HTR-8/SVneo (cell line): Measurements from ENCODE around the gene RNF144A.

Source experiments
- DNase-seq: peaks from one replicate; pipeline ENCODE4 v3.0.0; 2011; ENCODE audit warnings: low spot score, mixed read lengths; ENCODE audit not compliant: insufficient read length
- FAIRE-seq: peaks from 2 replicates; lab custom pipeline; 2011; peaks lifted over from hg19 to GRCh38; lab: Jason Lieb, UNC

Gene RNF144A

DNA sequence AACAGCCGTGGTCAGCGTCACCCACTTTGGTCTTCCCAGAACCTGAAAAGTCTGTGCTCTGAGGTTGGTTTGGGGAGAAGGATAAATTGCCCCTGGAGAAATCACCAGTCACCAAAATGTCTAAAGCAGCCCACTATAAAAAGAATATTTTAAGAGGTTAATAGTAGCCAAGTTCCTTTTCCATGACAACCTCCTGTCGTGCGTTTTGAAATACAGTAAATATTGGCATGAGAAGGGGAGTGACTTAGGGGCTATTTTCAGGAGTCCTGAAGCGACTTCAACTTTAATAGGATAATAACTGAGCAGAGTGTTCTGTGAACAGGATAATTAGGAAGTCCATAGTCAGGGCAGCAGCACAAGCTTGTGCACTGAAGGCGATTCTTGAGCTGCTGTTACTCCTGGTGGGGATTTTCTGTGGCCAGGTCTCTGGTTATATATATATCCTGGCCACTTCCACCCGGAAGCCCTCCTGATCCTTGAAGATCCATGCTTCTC is 49.3 kb downstream of the RNF144A start:
- no peak for FAIRE-seq
- no peak for DNase-seq

DNA sequence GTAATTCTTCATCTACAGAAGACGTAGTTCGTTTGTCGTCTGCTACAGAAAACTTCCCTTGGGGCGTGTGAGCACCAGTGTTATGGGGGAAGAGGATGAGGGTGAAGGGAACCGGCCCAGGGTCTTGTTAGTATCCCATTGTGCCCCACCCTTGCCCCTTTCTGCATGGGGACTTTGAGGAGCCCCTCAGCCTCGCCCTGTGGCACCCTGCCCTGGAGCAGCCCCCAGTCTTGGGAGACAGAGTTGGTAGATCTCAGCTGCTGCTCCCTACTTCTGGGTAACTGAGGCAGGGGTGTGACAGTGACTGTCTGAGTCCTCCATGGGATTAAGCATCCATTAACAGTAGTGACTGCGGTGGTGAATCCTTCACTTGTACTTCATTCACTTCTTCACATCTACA is 50.1 kb downstream of the RNF144A start:
- FAIRE-seq: no peak
- DNase-seq: no peak

GRCh38 chr2:6968319-6969100 is 51.3 kb downstream of the RNF144A start:
- no peak for DNase-seq
- FAIRE-seq: no peak

GRCh38 chr2:6970551-6970950 is 53.3 kb downstream of the RNF144A start:
- DNase-seq: no peak
- FAIRE-seq: no peak

DNA sequence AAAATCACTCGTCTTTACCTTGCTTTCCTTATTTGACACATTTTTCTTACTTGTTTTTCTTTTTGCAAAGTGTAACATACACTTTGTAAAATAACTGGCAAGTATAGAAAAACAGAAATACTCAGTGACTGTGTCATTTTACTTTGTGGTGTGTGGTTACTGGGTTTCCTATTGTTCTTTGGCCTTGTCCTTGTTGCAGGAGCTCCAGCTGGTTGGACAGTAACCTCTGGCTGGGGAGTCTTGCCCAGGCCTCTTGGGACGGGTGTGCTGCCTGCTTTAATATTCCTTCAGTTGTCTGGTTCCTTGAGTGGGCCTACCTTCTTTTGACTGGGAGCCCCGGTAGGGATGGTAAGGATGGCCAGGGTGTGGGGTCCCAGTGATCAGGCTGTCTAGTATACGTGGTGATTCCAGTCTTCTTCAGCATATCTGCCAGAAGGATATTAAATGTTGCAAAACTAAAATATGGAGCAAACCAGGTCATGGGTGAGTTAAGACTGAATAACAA is 53.8 kb downstream of the RNF144A start:
- FAIRE-seq (no peak), DNase-seq (no peak)

GRCh38 chr2:6971502-6971901 is 54.3 kb downstream of the RNF144A start:
- FAIRE-seq (no peak), DNase-seq (no peak)

GRCh38 chr2:6972067-6972710 is 55.0 kb downstream of the RNF144A start:
- FAIRE-seq (no peak), DNase-seq (no peak)

- DNase-seq: no peak
- no peak for FAIRE-seq
Measured at GRCh38 chr2:6973895-6974545, 56.8 kb downstream of the RNF144A start.

- DNase-seq (no peak), FAIRE-seq (no peak)
Measured at GRCh38 chr2:6975988-6976387, 58.8 kb downstream of the RNF144A start.

DNA sequence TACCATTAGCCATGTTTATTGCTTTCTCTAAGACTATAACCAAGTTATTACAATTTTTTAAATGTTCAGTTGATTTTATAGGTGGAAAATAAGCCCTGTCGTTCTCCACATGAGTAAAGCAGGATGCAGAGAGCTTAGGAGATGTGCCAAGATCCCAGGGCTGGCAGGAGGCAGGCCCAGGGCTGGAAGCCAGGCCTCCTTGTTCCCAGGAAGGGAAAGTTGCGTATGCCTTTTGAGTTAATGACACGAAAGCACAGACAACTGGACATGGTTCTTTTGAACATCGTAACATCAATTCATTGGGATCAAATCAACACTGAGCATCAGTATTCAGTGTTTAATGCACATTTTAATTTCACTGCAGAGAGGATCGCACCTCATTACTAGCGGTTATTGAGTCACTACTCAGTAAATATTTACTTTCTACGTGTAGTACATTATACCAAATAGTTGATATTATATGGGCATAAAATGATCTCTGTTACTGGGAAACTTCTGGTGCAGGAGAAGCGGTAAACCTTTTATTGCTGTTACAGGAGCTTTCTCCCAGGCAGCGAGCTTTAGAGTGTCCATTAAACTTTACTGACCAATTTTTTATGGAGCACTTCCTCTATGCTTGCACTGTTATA is 60.0 kb downstream of the RNF144A start:
- DNase-seq (no peak), FAIRE-seq (no peak)

DNA sequence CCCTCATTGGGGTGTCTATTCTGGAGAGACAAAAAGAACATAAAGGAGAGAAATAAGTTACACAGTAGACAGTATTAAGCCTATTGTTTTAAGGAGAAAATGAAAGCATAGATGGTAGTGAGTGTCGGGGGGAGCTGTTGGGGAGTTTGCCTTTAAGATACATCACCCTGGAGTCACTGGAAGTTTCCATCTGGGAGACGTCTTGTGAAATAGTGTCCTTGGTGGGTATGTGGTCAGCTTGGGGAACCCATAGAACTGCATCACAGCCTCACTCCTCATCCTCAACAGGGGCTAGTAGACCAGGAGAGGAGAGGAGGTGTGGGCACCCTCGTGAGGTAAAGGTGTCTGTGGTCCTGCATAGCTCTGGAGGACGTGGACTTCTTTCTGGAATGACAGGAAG is 60.6 kb downstream of the RNF144A start:
- DNase-seq (no peak), FAIRE-seq (no peak)

DNA sequence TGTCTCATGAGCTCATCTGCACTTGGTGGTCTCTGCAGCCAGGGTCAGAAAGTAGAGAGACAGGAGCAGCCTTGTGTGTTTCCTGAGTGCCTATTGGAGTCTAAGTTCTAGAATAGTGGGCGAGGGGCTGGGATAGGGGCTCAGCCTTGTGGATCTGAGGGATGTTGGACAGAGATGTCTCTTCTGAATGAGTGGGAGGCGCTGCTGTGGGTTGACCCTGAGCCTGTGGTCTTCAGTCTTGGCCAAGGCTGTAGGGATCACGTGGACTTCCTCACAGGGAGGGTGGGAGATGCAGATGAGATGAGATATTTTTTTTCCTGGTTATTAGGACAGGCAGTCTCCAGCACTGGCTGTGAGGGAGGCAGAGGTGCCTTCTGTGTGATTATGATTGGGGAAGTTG is 61.8 kb downstream of the RNF144A start:
- FAIRE-seq (no peak), DNase-seq (no peak)

- DNase-seq: no peak
- no peak for FAIRE-seq
Measured at GRCh38 chr2:6982449-6982848, 65.2 kb downstream of the RNF144A start.

DNA sequence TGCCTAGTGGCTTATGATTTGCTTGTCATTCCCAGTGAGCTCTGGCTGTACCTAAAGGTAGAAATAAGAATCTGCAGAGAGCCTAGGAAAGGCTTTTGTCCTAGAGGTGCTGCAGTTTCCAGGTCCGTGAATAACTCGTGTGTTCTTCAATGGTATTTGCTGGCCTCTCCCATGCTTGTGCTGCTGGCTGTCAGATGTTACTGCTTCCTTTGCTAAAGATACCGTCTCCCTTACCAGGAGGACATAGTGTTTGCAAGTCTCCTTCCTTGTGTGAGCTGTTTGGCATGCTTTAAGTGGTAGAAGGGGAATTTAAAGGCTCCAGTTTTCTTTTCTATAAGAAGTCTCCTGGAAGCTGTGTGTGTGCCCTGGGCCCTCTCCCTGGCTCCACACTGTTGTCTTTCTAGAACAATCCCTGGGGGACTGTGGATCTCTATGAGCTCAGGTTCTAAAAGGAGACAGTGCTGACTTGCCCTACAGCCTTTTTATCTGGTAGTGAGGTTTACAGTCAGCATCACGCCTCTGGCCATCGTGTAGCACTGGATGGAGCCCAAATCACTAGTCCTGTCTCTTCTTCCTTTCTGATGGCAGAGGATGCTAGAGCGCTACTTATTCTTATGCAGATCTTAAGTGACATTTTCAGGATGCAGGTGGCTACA is 65.8 kb downstream of the RNF144A start:
- DNase-seq: no peak
- no peak for FAIRE-seq

GRCh38 chr2:6986301-6986911 is 69.2 kb downstream of the RNF144A start:
- FAIRE-seq (no peak), DNase-seq (no peak)

- DNase-seq (no peak), FAIRE-seq (no peak)
Measured at GRCh38 chr2:6986912-6987361, 69.7 kb downstream of the RNF144A start.

DNA sequence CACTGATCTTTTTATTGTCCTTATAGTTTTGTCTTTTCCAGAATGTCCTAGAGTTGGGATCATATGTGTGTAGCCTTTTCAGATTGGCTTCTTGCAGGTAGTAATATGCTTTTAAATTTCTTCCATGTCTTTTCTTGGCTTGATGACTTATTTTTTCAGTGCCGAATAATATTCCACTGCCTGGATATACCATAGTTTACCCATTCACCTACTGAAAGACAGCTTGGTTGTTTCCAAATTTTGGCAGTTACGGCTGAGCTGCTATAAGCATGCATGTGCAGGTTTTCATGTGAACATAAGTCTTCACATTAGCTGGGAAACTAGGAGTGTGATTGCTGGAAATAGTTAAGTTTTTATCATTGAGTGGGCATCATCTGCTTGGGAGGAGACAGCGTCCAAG is 73.7 kb downstream of the RNF144A start:
- no peak for FAIRE-seq
- DNase-seq: no peak

DNA sequence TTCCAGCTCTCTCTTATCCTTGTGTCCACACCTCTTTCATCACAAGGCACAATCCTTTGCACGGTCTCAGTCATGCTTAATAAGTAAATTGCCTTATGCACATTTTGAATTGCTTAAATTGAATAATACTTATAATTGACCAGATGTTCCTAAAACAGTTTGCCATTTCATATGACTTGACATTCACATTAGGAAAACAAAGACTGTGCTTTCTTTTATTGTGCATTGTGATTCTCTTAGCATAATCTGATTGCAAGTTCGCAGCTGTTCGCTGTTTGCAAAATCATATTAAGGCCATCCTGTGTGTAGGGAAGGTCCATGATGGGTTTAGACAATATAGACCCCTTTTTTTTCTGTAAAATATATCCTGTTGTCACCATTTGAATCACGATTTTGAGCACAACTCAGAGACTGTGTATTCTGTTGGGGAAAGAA is 75.6 kb downstream of the RNF144A start:
- DNase-seq: no peak
- no peak for FAIRE-seq

GRCh38 chr2:6993229-6993640 is 76.0 kb downstream of the RNF144A start:
- no peak for FAIRE-seq

GRCh38 chr2:6993936-6994335 is 76.7 kb downstream of the RNF144A start:
- no peak for DNase-seq

More at GRCh38 chr2:6993229-6993640, 76.0 kb downstream of the RNF144A start:
- DNase-seq: no peak

More at GRCh38 chr2:6993936-6994335, 76.7 kb downstream of the RNF144A start:
- FAIRE-seq: no peak
